ENCODE measurements around the gene TK2. TPM values are rescaled to one million over a fixed set of nuclear protein-coding genes. Genes with fewer than 3 reads are reported as not detected.

TK2 gene
- total and polyA plus RNA-seq, 2 experiments from 2014 or later = 1.8 to 4.2 TPM

- no peak for TF ChIP-seq ZNF462 (CRISPR knock-in tag; IDR thresholded peaks at IDR 0.05)
These were observed 8.2 kb downstream of the TK2 start (continued) for GRCh38 chr16:66541388-66542355.

GRCh38 chr16:66539623-66540469, 10.1 kb downstream of the TK2 start:
- Mint-ChIP-seq H3K4me1 (peaks cover 12% of the 10 kb centered on the region), H3K4me3 (no peak overlapping the region), H3K27me3 (ENCODE audit: insufficient read depth, low read depth, poor library complexity) (peaks cover 4% of the 10 kb centered on the region), H3K9me3 (no peaks in the 10 kb centered on the region), H3K27ac (no peak overlapping the region), H3K36me3 (ENCODE audit: low read depth) (no peaks in the 10 kb centered on the region; the same call in 2 of the 3 replicates)
- Histone ChIP-seq H2AFZ (no peak overlapping the region), H3K27ac (ENCODE audit: low read depth) (no peak overlapping the region), H3K4me1 (ENCODE audit: insufficient read depth) (peaks cover 16% of the 10 kb centered on the region), H4K20me1 (replicated peaks; ENCODE audit: insufficient read depth) (no peaks in the 10 kb centered on the region), H3K79me2 (replicated peaks; ENCODE audit: insufficient read depth) (no peaks in the 10 kb centered on the region), H3F3A (replicated peaks; ENCODE audit: low read depth) (no peaks in the 10 kb centered on the region), H3K36me3 (ENCODE audit: insufficient read depth) (no peaks in the 10 kb centered on the region), H3K9me2 (ENCODE audit: insufficient read depth) (no peaks in the 10 kb centered on the region), H3K27me3 (ENCODE audit: insufficient read depth) (no peaks in the 10 kb centered on the region), H3K4me2 (no peak overlapping the region), H3K4me3 (no peak overlapping the region)
- no peak for DNase-seq (ENCODE audit: low spot score)
- no peak for ATAC-seq
- TF ChIP-seq CTCF (conservative IDR thresholded peaks at IDR 0.05; ENCODE audit: low read depth in 2 of 2) (no peak), NANOG (IDR thresholded peaks at IDR 0.05; ENCODE audit: borderline replicate concordance) (no peak), ZNF462 (CRISPR knock-in tag; IDR thresholded peaks at IDR 0.05) (no peak)

Measured in GM23338 (cell line).